ENCODE results near the gene USO1.
"Not testable (repeated sequence)": the region's sequence is repeated elsewhere in the genome, so short reads cannot be mapped to it uniquely, and the experiment has no call there.

Gene USO1

GRCh38 chr4:75779105-75779757, 54.9 kb downstream of the USO1 start:
- no peak for DNase-seq

GRCh38 chr4:75781305-75781704, 56.9 kb downstream of the USO1 start:
- DNase-seq: peak; percentile 40

GRCh38 chr4:75786526-75786925, 62.1 kb downstream of the USO1 start:
- no peak for DNase-seq

- no peak for DNase-seq
These were observed 62.6 kb downstream of the USO1 start for GRCh38 chr4:75786938-75787337.

GRCh38 chr4:75790024-75790423, 65.6 kb downstream of the USO1 start:
- no peak for DNase-seq

- DNase-seq: peak; percentile 36
These were observed 76.6 kb downstream of the USO1 start for GRCh38 chr4:75800972-75801371.

- DNase-seq: not testable (repeated sequence)
These were observed 81.7 kb downstream of the USO1 start for GRCh38 chr4:75806035-75806434.

GRCh38 chr4:75817901-75818300, 93.5 kb downstream of the USO1 start:
- no peak for DNase-seq

- no peak for DNase-seq
These were observed 94.7 kb downstream of the USO1 start for GRCh38 chr4:75819121-75819520.

GRCh38 chr4:75820197-75820596, 95.8 kb downstream of the USO1 start:
- no peak for DNase-seq

GRCh38 chr4:75820676-75821075, 96.3 kb downstream of the USO1 start:
- DNase-seq: no peak

GRCh38 chr4:75821216-75821615, 96.8 kb downstream of the USO1 start:
- no peak for DNase-seq

GRCh38 chr4:75821966-75822365, 97.6 kb downstream of the USO1 start:
- DNase-seq: peak; percentile 20

GRCh38 chr4:75822416-75822815, 98.0 kb downstream of the USO1 start:
- no peak for DNase-seq

- DNase-seq: no peak
These were observed 99.4 kb downstream of the USO1 start for GRCh38 chr4:75823812-75824211.

GRCh38 chr4:75830906-75831305, 106.5 kb downstream of the USO1 start:
- no peak for DNase-seq

- DNase-seq: no peak
These were observed 107.6 kb downstream of the USO1 start for GRCh38 chr4:75831856-75832405.

- no peak for DNase-seq
These were observed 109.9 kb downstream of the USO1 start for GRCh38 chr4:75834095-75834771.

- no peak for DNase-seq
These were observed 110.4 kb downstream of the USO1 start for GRCh38 chr4:75834772-75835154.

GRCh38 chr4:75841641-75842520, 117.5 kb downstream of the USO1 start:
- DNase-seq: no peak

- no peak for DNase-seq
These were observed 119.2 kb downstream of the USO1 start for GRCh38 chr4:75843596-75843995.

GRCh38 chr4:75844151-75844662, 119.8 kb downstream of the USO1 start:
- peak; percentile 89 for DNase-seq

GRCh38 chr4:75845992-75846391, 121.6 kb downstream of the USO1 start:
- DNase-seq: no peak

Measured in fibroblast of skin of right quadriceps (primary cell).